GM21737 (cell line): Measurements from ENCODE around the gene CENPP.
"Not testable (repeated sequence)": the region's sequence is repeated elsewhere in the genome, so short reads cannot be mapped to it uniquely, and the experiment has no call there.

ENCODE experiments used
- ATAC-seq: cut with Tn5 transposase; IDR thresholded peaks from one replicate; pipeline ENCODE4 v1.9.1; 2021; ENCODE audit warnings: mild to moderate bottlenecking, moderate library complexity; ENCODE audit not compliant: unreplicated experiment

CENPP gene

GRCh38 chr9:92377876-92378275, 52.1 kb downstream of the CENPP start:
- ATAC-seq = no peak

GRCh38 chr9:92378865-92379560, 53.3 kb downstream of the CENPP start:
- ATAC-seq = no peak

GRCh38 chr9:92380603-92381002, 54.9 kb downstream of the CENPP start:
- ATAC-seq = no peak

- no peak for ATAC-seq
Observed at GRCh38 chr9:92381775-92382174, 56.0 kb downstream of the CENPP start.

- no peak for ATAC-seq
Observed at GRCh38 chr9:92384375-92384774, 58.6 kb downstream of the CENPP start.

GRCh38 chr9:92385001-92385400, 59.2 kb downstream of the CENPP start:
- ATAC-seq = no peak

GRCh38 chr9:92385477-92385876, 59.7 kb downstream of the CENPP start:
- ATAC-seq = no peak

GRCh38 chr9:92385953-92386352, 60.2 kb downstream of the CENPP start:
- no peak for ATAC-seq

GRCh38 chr9:92392690-92393089, 66.9 kb downstream of the CENPP start:
- no peak for ATAC-seq

- no peak for ATAC-seq
Observed at GRCh38 chr9:92393686-92394085, 67.9 kb downstream of the CENPP start.

- no peak for ATAC-seq
Observed at GRCh38 chr9:92395617-92396016, 69.9 kb downstream of the CENPP start.

GRCh38 chr9:92397853-92398252, 72.1 kb downstream of the CENPP start:
- no peak for ATAC-seq

- no peak for ATAC-seq
Observed at GRCh38 chr9:92402360-92402759, 76.6 kb downstream of the CENPP start.

- no peak for ATAC-seq
Observed at GRCh38 chr9:92402826-92403745, 77.3 kb downstream of the CENPP start.

- ATAC-seq = no peak
Observed at GRCh38 chr9:92404042-92404836, 78.5 kb downstream of the CENPP start, which contains the start of gene OGN. OGN (minus strand) TSS chr9:92404578; CDS start chr9:92403407, 1,171 bp downstream.

GRCh38 chr9:92405818-92406217, 80.1 kb downstream of the CENPP start:
- no peak for ATAC-seq

GRCh38 chr9:92406477-92406876, 80.7 kb downstream of the CENPP start:
- ATAC-seq = no peak

- no peak for ATAC-seq
Observed at GRCh38 chr9:92407818-92408217, 82.1 kb downstream of the CENPP start.

- ATAC-seq = no peak
Observed at GRCh38 chr9:92408747-92409478, 83.2 kb downstream of the CENPP start.

GRCh38 chr9:92411157-92411556, 85.4 kb downstream of the CENPP start:
- not testable (repeated sequence) for ATAC-seq

GRCh38 chr9:92414566-92414965, 88.8 kb downstream of the CENPP start:
- ATAC-seq = no peak
